Thyroid gland (tissue), 4 donors: Measurements from ENCODE around the gene FBN2. TPM values are rescaled to one million over a fixed set of nuclear protein-coding genes. Genes with fewer than 3 reads are reported as not detected.

ENCODE experiments used
- DNase-seq, 2 donors: peaks; one replicate each; pipeline ENCODE4 v3.0.0-alpha.2; 2019
- H3K27ac ChIP-seq, 3 donors: fragments of 200-600 bp; sonication (generic); 1 replicate in 2 of 3; 2 replicates in 1 of 3; pipeline ENCODE4 v1.5.1; 2016 to 2019; ENCODE audit warnings: mild to moderate bottlenecking in 1 of 3, moderate library complexity in 1 of 3
- H3K27me3 ChIP-seq: fragments of 200-600 bp; sonication (generic); one replicate; pipeline ENCODE4 v1.5.1; 2019
- H3K36me3 ChIP-seq, 2 donors: fragments of 200-600 bp; sonication (generic); one replicate each; pipeline ENCODE4 v1.5.1; 2016 to 2019
- H3K4me1 ChIP-seq, 2 donors: fragments of 200-600 bp; sonication (generic); one replicate each; pipeline ENCODE4 v1.5.1; 2017 to 2019
- H3K4me3 ChIP-seq, 3 donors: fragments of 200-600 bp; sonication (generic); replicated peaks in 1 of 3; 1 replicate in 2 of 3; 2 replicates in 1 of 3; pipeline ENCODE4 v1.5.1; 2016; ENCODE audit warnings: mild to moderate bottlenecking in 1 of 3
- H3K9me3 ChIP-seq: fragments of 200-600 bp; sonication (generic); one replicate; pipeline ENCODE4 v1.5.1; 2017
- CTCF ChIP-seq, 6 experiments: fragments of 200-600 bp in 3 of 6; fragments of 450-650 bp in 3 of 6; sonication (generic) in 3 of 6; IDR thresholded peaks; one replicate each; pipeline ENCODE4 v1.5.1; 2016 to 2019; ENCODE audit warnings: antibody characterized with exemption in 6 of 6, mild to moderate bottlenecking in 2 of 6, inconsistent platforms in 1 of 6, moderate library complexity in 1 of 6
- POLR2A ChIP-seq, 2 donors: fragments of 450-650 bp; IDR thresholded peaks; one replicate each; pipeline ENCODE4 v1.6.1; 2017; ENCODE audit warnings: antibody characterized with exemption in 2 of 2, mild to moderate bottlenecking in 2 of 2, moderate library complexity in 1 of 2
- WGBS, 2 donors: methylation state at CpG; one replicate each; pipeline ENCODE4 v1.1.5; 2017; 5-methylcytosine and 5-hydroxymethylcytosine counted together
- intact Hi-C: fragments of 100-400 bp; cut with DNase I; formaldehyde crosslinking; loops from one replicate; pipeline ENCODE4 v1.15.1; 2023
- total RNA-seq, 4 donors: library from RNA; depleted of rRNA; stranded (reverse); fragments of >200 nt; gene quantifications; one replicate each; pipeline ENCODE4 v1.2.3, GENCODE V29; 2016

FBN2 gene
- total RNA-seq, 4 donors from 2014 or later: 1.0 to 3.9 (median 2.5) TPM

GRCh38 chr5:128470663-128471062 lies 67.4 kb downstream of the FBN2 start:
- no peak for DNase-seq
- Histone ChIP-seq H3K4me1 (no peaks in the 10 kb centered on the region), H3K36me3 (no peaks in the 10 kb centered on the region), H3K27me3 (no peaks in the 10 kb centered on the region), H3K27ac (no peak overlapping the region), H3K4me3 (no peak overlapping the region), H3K9me3 (no peaks in the 10 kb centered on the region)
- intact Hi-C loops: no loop called here
- TF ChIP-seq CTCF (IDR thresholded peaks at IDR 0.05) (no peak), POLR2A (IDR thresholded peaks at IDR 0.05) (no peak)
- WGBS, 2 donors: 91 to 100% methylated on average over 1 of the region's 1 CpG

GRCh38 chr5:128469912-128470311 lies 68.1 kb downstream of the FBN2 start:
- WGBS, 2 donors: 52 to 70% methylated on average over 2 of the region's 2 CpGs
- intact Hi-C loops: no loop called here

GRCh38 chr5:128466980-128467379 lies 71.1 kb downstream of the FBN2 start:
- no peaks in the 10 kb centered on the region for H3K9me3 ChIP-seq
- H3K27ac ChIP-seq: no peak overlapping the region
- no peak overlapping the region for H3K4me3 ChIP-seq
- H3K27me3 ChIP-seq: no peaks in the 10 kb centered on the region
- TF ChIP-seq CTCF (IDR thresholded peaks at IDR 0.05) (no peak), POLR2A (IDR thresholded peaks at IDR 0.05) (no peak)
- no peaks in the 10 kb centered on the region for H3K4me1 ChIP-seq
- intact Hi-C loops: no loop called here
- 84 to 85% methylated on average over 1 of the region's 1 CpG for WGBS, 2 donors
- no peak for DNase-seq
- H3K36me3 ChIP-seq: no peaks in the 10 kb centered on the region

More at GRCh38 chr5:128469912-128470311, 68.1 kb downstream of the FBN2 start:
- H3K27me3 ChIP-seq: no peaks in the 10 kb centered on the region
- no peaks in the 10 kb centered on the region for H3K36me3 ChIP-seq
- no peak for TF ChIP-seq POLR2A (IDR thresholded peaks at IDR 0.05)
- TF ChIP-seq CTCF (IDR thresholded peaks at IDR 0.05): no peak
- no peak for DNase-seq
- no peak overlapping the region for H3K4me3 ChIP-seq
- no peaks in the 10 kb centered on the region for H3K9me3 ChIP-seq
- no peak overlapping the region for H3K27ac ChIP-seq
- H3K4me1 ChIP-seq: no peaks in the 10 kb centered on the region

- intact Hi-C loops: no loop called here
- 70 to 76% methylated on average over 5 of the region's 5 CpGs for WGBS, 2 donors
- no peaks in the 10 kb centered on the region for H3K9me3 ChIP-seq
- H3K27ac ChIP-seq: no peak overlapping the region
- DNase-seq: no peak
- no peaks in the 10 kb centered on the region for H3K36me3 ChIP-seq
- H3K27me3 ChIP-seq: no peaks in the 10 kb centered on the region
- TF ChIP-seq CTCF (IDR thresholded peaks at IDR 0.05): no peak
- no peak for TF ChIP-seq POLR2A (IDR thresholded peaks at IDR 0.05)
- no peak overlapping the region for H3K4me3 ChIP-seq
- no peaks in the 10 kb centered on the region for H3K4me1 ChIP-seq
These were observed 71.5 kb downstream of the FBN2 start for GRCh38 chr5:128466554-128466953.

GRCh38 chr5:128464596-128464995 lies 73.4 kb downstream of the FBN2 start:
- WGBS, 2 donors: 89 to 95% methylated on average over 7 to 9 of the region's 9 CpGs
- TF ChIP-seq CTCF (IDR thresholded peaks at IDR 0.05): no peak
- TF ChIP-seq POLR2A (IDR thresholded peaks at IDR 0.05): no peak
- intact Hi-C loops: no loop called here

More at GRCh38 chr5:128464596-128464995, 73.4 kb downstream of the FBN2 start:
- Histone ChIP-seq H3K36me3 (no peaks in the 10 kb centered on the region), H3K9me3 (no peaks in the 10 kb centered on the region), H3K27ac (no peak overlapping the region), H3K4me3 (no peak overlapping the region), H3K27me3 (no peaks in the 10 kb centered on the region), H3K4me1 (no peaks in the 10 kb centered on the region)
- peak; percentile 13 to 25 for DNase-seq
